Measurements from ENCODE around the gene TNIP2.

Gene TNIP2

GRCh38 chr4:2714918-2715317 is 41.2 kb downstream of the TNIP2 start:
- no peak for DNase-seq

- peak; percentile 48 for DNase-seq
These were observed 41.9 kb downstream of the TNIP2 start for GRCh38 chr4:2714061-2714770.

- no peak for DNase-seq
These were observed 42.8 kb downstream of the TNIP2 start for GRCh38 chr4:2713337-2713736.

- DNase-seq: no peak
These were observed 43.8 kb downstream of the TNIP2 start for GRCh38 chr4:2712261-2712842.

- no peak for DNase-seq
These were observed 53.4 kb downstream of the TNIP2 start for GRCh38 chr4:2702770-2703169.

- no peak for DNase-seq
These were observed 53.8 kb downstream of the TNIP2 start for GRCh38 chr4:2702361-2702760.

- no peak for DNase-seq
These were observed 56.1 kb downstream of the TNIP2 start for GRCh38 chr4:2700031-2700430.

- DNase-seq: no peak
These were observed 56.6 kb downstream of the TNIP2 start for GRCh38 chr4:2699534-2699933.

- no peak for DNase-seq
These were observed 57.1 kb downstream of the TNIP2 start for GRCh38 chr4:2698951-2699505.

- DNase-seq: no peak
These were observed 57.6 kb downstream of the TNIP2 start for GRCh38 chr4:2698504-2698903.

- no peak for DNase-seq
These were observed 58.1 kb downstream of the TNIP2 start for GRCh38 chr4:2697995-2698414.

- no peak for DNase-seq
These were observed 59.7 kb downstream of the TNIP2 start for GRCh38 chr4:2696423-2696822.

GRCh38 chr4:2695346-2696060 is 60.6 kb downstream of the TNIP2 start:
- DNase-seq: no peak

GRCh38 chr4:2694691-2695090 is 61.4 kb downstream of the TNIP2 start:
- no peak for DNase-seq

- no peak for DNase-seq
These were observed 64.1 kb downstream of the TNIP2 start for GRCh38 chr4:2691952-2692435.

Measured in activated T-cell treated with anti-CD3 and anti-CD28 coated beads for 4 hours (primary cell).